Stimulated activated CD4-positive, alpha-beta T cell treated with anti-CD3 and anti-CD28 coated beads, Interleukin-4, amount 100 ng/mL, for 4 hours (primary cell): ENCODE results near the gene GTPBP3.

Source experiments
- DNase-seq, 2 experiments: peaks; one replicate each; pipeline ENCODE4 v3.0.0-alpha.2; 2020

The GTPBP3 gene

DNA sequence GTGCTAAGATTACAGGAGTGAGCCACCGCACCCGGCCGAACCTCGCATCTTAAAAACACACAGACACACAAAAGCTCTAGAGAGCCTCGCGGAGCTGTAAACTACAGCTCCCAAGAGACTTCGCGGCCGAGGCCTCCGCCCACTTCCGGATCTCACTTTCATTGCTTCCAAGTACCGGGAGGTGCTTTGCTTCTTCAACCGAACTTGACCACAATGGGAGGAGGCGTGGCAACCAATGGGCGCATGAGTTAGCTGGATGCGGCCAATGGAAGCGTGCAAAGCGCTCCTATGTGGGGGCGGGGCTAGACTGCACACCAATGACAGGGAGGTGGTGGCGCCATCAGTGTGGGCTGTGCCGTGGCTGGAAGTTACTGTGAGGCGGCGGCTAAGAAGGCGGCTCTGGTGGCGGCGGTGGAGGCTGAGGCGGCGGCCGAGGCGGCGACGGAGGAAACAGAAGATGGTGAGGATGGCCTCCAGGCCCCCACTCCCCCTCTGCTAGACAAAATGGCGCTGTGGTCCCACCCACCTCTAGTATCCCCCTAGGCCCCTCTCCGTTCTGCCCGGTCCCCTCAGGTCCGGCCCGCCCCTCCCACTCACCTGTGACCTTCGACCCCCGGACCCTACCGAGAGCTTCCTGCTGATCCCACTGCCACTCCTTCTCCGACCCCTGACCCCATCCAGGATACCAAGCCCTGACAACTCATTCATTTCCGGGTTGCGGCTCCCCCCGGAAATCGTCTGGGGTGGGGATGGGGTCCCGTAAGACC lies 28.0 kb upstream of the GTPBP3 start, which contains the start of gene DDA1:
Gene DDA1, plus strand, starts transcription at position 366 of the 767 bp plus-strand sequence. Its CDS starts 92 bp downstream, at position 458.
- DNase-seq, result peak; percentile 94 to 100

DNA sequence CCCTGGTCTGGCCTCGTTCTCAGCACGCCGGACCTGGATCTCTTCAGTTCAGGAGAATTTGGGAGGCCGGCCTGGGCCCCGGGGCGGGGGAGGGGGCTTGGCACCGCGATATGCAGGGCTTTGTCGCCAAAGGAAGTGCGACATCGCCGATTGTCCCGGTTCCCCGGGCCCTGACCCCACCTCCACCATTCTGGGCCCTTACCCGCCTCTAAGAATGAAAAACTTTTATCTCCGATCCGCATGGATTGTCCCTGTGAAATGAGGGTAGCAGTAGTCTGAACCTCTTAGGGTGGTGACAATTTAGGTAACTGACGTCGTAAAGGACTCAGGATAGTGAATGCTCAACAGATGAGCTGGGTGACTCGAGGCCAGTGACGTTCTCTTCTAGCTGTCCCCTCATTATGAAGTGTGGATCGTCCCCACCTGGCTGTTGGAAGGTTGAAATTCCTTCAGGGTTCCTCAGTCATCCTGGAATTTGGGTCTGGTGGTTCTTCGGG lies 27.3 kb upstream of the GTPBP3 start:
- DNase-seq, result no peak

DNA sequence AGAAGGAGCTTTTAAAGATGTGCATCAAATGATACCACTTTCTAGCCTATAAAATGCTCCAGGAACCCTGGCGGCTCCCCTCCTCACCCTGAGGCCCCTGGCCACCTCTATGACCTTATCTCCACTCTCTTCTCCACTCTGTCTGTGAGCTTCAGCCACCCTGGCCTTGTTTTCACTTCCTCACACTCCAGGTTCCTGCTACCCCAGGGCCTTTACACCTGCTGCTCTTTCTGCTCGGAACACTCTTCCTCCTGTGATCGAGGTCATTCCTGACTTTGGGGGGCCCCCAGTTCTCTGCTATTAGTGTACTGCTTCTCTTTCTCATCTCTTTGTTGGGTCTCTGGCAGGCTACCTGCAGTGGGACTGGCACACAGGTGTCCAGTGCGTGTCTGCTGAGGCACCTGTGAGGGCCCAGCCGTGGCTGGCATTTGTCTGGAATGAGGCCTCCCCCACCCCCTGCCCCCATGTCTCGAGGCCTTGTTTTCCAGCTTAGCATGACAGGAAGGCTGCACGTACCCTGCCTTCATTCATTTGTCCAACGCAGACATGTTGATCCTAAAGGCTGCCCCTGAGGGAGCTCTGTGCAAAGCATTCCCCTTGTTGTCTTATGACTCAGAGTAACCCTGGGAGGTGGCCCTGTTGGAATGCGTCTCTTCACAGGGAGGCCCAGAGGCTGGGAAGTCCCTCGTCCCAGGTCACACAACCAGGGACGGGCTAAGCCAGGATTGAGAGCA lies 25.7 kb upstream of the GTPBP3 start:
- DNase-seq, result no peak

DNA sequence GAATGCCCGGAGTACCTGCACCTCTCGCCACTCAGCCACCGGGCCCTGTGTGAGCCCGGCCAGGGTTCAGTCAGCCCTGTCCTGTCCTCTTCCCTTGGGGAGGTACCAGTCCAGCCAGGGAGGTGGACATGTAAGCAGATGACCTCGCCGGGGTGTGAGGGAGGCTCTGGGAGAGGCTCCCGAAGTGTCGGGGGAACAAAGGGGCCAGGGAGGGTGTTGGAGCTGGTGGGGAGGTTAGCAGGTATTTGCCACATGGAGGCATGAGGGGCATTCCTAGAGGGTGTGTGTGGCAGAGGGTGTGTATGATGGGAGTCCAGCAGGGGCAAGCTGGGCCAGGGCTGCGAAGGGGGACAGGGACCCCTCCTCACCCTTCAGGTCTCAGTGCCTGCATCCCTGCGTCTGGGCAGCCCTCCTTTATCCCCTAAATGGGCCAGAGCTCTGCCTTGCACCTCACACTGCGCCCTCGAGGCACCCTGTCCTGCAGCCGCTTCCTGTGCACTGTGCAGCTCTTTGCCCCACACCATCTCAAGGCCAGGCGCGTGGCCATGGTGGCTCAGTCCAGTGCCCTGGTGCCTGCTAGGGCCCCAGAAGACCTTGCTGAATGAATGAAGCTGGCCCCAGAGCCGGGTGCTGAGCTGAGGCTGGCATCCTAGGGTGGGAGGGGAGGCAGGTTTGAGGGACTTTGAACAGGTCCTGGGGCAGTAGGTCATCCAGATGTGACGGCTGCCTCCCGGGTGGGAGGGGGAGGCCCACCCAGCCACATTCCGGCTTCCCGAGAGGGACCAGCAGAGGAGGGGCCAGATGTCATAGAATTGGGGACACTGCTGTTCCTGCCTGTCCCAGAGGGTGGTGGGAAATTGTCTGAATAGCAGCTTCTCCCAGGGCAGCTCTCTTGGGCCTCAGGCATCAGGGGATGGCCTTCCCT lies 24.9 kb upstream of the GTPBP3 start:
- no peak for DNase-seq

DNA sequence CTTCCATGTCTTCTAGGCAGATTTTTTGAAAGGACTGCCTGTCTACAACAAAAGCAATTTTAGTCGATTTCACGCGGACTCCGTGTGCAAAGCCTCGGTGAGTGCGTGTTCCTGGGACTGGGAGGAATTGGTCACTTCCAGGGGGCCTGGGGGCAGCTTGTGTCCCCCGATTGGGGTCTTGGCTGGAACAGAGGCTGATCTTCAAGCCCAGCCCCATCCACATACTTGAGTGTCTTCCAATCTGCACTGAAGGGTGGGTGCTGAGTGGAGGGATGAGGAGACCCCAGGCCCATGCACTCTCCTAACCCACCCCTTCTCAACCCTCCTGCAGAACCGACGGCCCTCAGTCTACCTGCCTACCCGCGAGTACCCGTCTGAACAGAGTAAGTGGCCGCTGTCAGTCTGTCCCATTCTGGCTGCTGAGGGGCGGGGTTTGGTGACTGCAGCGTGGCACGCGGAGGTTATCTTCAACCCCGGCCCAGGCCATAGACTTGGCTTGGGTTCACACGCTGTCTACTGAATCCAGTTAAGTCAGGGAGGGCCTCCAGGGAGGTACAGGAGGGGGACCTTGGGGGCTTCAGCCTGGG lies 23.3 kb upstream of the GTPBP3 start:
- no peak for DNase-seq

DNA sequence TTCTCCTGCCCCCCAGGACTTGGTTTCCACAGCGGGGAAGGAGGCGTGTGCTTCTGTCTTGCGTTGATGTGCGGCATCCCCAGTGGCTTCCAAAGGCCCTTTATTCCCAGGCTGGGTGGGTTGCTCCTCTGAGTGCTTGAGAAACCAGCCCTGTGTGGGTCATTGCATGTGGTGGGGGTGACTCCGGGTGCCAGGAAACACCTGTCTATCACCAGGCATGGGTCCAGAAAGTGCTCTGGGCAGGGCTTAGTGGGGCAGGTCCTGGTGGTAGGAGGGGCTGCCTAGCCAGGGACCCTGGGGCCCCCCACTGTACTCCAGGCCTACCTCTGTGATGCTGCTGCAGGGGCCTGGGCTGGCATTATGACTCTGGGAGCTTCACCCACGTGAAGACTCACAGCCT lies 18.4 kb upstream of the GTPBP3 start:
- DNase-seq, result no peak

DNA sequence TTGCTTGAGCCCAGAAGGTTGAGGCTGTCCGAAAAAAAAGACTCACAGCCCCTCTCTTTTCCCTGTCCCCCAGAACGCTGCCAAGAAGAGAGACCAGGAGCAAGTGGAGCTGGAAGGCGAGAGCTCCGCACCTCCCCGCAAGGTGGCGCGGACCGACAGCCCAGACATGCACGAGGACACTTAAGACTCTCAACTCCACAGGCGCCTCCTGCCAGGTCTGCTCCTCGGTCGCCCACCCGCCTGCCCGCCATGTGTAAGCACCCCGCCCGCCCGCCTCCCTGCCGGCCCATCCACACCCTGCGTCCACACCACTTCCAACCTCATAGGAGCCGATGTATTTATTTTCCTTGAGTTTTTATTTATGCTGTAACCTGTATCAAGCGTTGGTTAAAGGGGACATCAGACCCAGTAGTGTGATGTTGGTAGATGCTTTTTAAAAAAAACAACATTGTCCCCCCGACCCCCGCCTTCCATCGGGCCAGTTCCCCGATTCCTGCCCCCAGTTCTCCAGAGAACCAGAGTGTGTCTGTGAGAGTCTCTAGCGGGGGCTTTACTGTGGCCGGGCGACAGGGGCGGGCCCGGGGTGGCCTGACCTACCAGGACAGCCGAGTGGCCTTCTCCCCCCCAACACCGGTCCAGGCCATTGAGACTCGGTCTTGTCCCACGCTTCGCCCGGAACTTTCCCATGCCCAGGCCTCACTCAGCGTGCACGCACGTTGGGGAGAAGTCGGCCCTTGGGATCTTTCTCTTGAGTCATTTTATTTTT lies 17.7 kb upstream of the GTPBP3 start:
- no peak for DNase-seq

DNA sequence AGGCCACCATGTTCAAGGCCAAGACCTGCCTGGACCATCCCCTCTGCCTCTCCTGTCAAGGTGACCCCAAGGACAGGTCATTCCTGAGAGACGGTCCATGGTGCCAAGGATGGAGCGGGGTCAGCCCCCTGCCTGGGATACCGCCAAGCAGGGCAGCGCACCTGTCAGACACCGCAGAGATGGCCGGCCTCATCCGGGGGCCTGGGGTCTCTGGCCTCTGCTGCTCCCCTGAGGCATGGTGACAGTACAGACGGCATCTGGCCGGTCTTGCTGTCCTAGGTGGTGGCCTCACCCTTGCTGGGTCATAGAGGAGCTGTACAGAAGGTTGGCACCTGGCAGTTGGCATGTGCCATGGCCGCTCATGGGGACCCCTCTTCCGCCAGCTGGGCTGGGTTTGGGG lies 16.9 kb upstream of the GTPBP3 start:
- no peak for DNase-seq

DNA sequence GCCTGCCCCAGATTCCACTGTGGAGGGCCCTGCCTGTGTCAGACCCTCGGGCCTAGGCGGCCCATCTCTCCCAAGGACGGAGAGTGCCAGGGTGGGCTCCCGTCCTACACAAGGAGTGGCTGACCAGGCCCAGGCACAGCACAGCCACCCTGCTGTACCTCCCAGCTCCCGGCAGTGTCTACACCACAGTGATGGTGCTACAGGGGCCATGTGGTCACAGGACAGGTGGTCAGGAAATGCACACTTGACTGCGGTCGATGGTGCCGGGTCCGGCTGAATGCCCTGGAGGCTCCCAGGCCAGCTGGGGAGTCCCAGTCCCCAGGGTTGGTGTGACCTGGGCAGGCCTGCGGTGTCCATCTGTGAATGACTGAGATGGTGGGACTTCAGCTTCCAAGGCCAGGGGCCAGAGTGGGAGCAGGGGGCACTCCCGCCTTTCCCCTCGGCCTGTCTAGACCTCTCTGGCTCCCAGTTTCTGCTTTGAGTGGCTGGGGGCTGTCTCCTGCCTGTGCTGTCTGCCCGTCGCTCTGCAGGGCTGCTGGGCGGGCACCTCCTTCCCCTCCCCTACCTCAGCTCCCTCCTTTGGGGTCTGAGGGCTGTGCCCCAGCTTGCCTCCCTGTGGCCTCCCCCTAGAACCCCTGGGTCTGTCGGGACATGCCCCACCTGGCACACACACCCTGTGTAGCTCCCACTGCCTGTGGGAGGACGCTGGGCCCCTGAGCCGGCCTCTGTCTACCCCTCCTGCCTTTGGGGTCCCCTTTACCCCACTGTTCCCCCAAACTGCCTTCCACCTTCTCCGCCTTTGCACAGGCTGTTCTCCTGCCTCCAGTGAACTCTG lies 15.5 kb upstream of the GTPBP3 start:
- no peak for DNase-seq

DNA sequence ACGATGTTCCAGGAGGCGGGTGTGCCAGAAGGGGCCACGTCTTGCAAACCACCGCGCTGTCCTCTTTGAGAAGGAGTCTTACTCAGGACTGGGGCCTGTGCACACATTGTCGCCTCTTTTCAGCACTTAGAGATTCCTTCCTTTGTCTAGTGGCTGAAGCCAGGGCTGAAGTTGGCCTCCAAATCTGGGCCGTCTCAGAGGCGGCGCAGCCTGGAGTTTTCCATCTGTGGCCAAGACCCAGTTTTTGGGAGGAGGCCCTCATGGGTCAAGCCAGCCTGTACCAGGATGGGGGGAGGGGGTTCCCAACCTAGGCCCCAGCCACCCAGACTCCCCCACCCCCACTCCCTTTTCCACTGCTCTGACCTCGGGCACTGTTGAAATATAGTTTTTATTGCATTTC lies 14.5 kb upstream of the GTPBP3 start:
- no peak for DNase-seq

DNA sequence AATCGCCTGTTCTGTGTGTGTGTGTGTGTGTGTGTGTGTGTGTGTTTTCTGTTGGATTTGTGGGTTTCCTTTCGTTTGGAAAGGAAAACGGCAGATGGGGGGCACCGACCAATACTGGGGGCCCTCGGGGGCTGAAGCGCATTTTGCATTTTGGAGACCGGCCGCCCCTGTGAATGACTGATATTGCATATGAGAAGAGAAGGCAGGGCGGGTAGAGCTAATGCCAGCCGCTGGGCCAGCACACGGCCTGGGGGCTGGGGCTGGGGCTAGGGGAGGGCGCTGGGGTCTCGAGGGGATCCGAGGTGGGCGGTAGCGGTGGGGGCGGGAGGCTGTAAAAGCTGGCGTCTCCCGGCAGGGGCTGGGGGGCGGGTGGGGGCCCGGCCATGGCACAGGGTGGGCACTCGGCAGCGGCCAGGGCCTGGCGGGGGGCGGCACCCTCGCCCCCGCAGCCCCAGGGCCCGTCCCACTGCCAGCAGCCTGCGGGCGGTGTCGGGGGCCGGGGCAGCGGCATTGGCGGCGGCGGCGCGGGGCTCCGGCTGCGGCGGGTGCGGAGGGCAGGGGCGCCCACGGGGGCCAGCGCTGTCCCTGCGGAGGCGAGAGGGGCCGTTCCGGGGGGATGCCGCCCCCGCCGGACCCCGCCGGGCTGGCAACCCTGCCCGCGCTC lies 13.9 kb upstream of the GTPBP3 start:
- no peak for DNase-seq

DNA sequence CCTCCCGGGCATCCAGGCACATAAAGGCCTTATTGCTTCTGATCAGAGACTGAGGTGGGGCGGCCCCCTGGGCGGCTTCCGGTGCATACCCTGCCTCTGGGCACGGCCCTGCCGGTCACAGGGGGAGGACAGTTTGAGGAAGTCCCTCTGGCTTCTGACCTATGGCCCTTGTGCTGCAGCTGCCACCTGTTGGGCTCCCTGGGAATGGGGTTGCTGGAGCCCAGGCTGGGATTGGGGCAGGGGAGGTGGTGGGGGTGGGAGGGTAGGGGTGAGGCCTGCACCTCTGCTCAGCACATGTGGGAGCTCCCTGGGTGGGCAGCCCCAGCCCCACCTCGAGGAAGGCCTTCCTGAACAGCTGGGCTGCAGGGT lies 13.4 kb upstream of the GTPBP3 start:
- no peak for DNase-seq

DNA sequence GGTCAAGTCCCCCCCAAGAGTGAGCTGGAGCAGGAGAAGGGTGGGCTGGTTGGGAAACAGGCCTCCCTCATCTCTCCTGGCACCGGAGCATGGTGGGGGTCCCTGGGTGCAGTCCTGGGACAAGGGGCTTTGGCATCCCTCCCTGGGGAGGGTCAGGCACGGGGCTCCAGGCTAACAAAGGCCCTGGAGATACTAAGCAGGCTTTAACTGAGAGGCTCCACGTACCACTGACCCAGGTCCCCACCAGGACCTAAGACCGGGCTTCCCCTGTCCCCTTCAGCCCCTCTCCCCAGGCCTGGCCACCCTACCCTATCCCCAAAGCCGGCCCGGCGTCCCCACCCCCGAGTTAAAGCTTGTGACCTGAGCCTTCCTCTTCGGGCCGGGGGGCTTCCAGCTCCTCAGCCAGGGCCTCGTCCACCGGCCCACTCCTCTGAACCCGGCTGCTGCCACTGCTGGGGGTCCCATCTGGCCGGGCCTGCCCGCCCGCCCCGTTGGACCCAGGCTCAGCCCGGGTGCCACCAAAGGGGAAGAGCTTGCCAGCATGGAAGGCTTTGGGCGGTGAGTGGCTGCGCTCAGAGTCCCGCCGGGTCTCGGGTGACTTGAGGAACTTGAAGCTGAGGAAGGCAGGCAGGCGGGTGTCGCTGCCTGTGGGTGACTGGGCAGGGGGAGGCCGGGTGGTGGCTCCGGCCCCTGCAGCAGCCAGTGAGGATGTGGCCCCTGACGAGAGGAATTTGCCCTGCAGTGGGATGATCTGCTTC lies 12.8 kb upstream of the GTPBP3 start:
- DNase-seq, result no peak

DNA sequence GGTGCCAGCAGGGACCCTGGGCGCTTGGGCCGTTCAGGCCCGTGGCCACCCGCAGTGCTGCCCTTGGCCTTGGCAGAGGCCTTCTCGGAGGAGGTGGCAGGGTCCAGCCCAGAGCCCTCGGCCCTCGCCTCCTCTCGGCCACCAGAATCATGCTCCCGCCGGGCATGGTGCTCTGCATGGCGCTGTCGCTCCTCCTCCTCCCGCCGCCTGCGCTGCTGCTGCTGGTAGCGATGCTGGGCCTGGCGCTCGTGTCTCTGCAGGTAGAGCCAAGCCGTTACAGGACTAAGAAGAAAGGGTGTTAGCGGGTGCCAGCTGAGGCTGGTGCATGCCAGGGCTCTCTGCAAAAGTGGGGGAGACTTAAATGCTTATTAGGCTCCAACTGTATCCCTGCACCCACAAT lies 12.2 kb upstream of the GTPBP3 start:
- DNase-seq, result no peak

DNA sequence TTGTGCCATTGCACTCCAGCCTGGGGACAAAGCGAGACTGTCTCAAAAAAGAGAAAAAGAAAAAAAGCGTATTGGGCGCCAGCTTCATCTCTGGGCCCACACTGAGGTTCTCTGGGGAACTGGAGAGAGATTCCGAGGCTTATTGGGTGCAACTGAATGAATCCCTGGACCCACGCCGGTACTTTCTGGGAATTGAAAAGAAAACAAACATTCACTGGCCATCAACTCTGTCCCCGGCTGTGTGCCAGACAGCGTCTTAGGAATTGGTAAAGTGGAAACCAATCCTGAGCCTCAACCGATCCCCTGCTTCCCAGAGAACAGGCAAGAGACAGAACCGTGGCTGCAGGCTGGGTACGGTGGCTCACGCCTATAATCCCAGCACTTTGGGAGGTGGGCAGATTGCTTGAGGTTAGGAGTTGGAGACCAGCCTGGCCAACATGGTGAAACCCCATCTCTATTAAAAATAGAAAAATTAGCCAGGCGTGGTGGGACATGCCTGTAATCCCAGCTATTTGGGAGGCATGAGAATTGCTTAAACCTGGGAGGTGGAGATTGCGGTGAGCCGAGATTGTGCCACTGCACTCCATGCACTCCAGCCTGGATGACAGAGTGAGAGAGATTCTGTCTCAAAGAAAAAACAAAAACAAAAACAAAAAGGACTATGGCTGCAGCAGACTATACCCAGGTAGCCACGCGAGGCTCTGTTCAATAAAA lies 11.3 kb upstream of the GTPBP3 start:
- no peak for DNase-seq

DNA sequence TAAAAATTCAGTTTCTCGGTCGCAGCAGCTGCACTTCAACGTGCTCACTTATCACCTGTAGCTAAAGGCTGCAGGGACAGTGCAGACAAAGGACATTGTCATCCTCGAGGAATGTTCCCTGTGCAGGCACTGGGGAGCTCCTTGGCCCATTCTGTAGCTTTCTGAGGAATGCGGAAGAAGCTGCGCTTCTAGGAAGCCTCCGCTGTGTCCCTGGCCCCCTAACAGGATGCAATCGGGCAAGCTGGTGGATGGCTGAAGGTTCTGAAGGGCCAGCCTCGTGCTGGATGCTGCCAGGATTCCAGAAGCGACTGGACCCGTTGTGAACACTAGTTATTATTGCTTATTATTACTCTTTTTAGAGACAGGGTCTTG lies 10.8 kb upstream of the GTPBP3 start:
- DNase-seq, result no peak

DNA sequence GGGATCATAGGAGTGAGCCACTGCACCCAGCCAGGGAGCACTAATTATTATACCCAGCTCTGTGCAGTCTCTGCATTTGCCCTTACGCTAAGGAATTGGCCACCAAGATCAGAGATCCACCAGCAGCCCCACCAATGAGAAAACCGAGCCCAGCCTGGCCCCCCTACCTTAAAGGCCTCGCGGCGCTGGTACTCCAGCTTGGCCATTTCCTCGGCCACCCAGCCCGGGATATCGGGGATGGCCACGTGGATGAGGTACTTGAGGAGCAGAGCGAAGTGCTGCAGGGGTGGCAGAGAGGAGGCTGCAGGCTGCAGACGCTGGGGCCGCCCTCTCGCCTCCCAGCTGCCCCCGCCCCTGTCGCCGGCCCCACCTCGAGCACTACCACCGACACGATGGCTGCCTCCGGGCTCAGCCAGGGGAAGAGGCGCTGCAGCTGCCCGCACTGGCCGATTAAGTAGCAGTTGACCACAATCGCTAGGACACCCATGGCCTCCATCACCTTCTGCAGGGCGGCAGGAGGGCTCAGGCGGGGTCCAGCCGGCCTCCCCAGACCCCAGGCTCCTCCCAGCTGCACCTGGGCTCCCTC lies 10.2 kb upstream of the GTPBP3 start:
- no peak for DNase-seq

DNA sequence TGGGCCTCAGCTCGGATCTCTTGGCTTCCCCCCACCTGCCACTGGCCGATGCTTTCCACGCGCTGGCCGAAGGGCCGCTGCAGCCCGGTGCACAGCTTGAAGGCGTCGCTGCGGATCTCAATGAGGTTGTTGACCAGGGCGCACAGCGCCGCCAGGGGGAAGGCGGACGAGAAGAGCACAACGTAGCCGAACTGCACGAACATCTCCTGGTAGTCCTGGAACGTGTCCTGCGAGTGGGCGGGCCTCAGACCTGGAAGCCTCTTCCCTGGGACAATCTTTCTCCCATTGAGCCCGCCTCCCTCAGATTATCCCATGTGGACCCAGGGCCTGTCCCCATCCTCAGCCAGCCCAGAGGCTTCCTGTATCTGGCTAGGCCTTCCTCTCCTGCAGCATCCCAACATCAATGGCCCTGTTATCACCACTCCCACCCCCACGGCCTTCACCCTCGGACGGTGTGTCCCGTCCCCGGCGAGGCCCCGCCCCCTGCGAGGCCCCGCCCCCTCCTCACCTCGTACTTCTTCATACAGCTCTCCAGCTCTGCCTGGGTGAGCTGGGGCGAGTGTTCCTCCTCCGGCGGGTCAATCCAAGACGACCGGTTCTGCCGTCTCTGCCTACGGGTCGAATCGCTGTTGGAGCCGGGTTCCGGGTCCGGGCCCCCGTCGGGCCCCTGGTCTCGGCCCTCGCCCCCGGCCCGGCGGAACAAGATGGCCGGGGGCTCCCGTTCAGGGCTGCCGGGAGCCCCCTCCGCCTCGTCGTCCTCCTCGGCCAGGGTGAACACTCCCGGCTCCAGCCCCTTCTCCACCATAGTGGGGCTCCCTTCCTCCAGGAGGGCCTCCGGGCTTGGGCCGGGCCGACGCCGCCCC lies 9.5 kb upstream of the GTPBP3 start:
- peak; percentile 41 to 64 for DNase-seq
